Retinal pigment epithelial cell (primary cell): Measurements from ENCODE around the gene KCNMB2.
"Not testable (repeated sequence)": the region's sequence is repeated elsewhere in the genome, so short reads cannot be mapped to it uniquely, and the experiment has no call there.

ENCODE experiments used
- DNase-seq: peaks from one replicate; pipeline ENCODE4 v3.0.0-alpha.2; 2010; ENCODE audit warnings: low read depth
- H3K4me3 ChIP-seq: 2 replicates; pipeline ENCODE4 v1.5.1; 2011; ENCODE audit warnings: mild to moderate bottlenecking, low read length, control low read depth, moderate library complexity
- CTCF ChIP-seq: conservative IDR thresholded peaks from 2 replicates; pipeline ENCODE4 v1.5.1; 2011; ENCODE audit warnings: low read depth, low read length, control low read depth, inconsistent platforms

The KCNMB2 gene

GRCh38 chr3:178732824-178733223 is 196.6 kb downstream of the KCNMB2 start:
- no peak for TF ChIP-seq CTCF
- H3K4me3 ChIP-seq, result no peak overlapping the region

GRCh38 chr3:178735032-178735674 is 198.9 kb downstream of the KCNMB2 start:
- no peak for TF ChIP-seq CTCF
- DNase-seq, result no peak
- H3K4me3 ChIP-seq, result no peak overlapping the region

More at GRCh38 chr3:178732824-178733223, 196.6 kb downstream of the KCNMB2 start:
- no peak for DNase-seq

- no peak for TF ChIP-seq CTCF
- H3K4me3 ChIP-seq, result no peak overlapping the region
- DNase-seq, result no peak
These were observed 200.1 kb downstream of the KCNMB2 start for GRCh38 chr3:178736300-178736699.

GRCh38 chr3:178739720-178740119 is 203.5 kb downstream of the KCNMB2 start:
- no peak for DNase-seq
- no peak overlapping the region for H3K4me3 ChIP-seq
- no peak for TF ChIP-seq CTCF

- no peak for TF ChIP-seq CTCF
- no peak overlapping the region for H3K4me3 ChIP-seq
- no peak for DNase-seq
These were observed 204.8 kb downstream of the KCNMB2 start for GRCh38 chr3:178741020-178741419.

- TF ChIP-seq CTCF, result no peak
- no peak for DNase-seq
- H3K4me3 ChIP-seq, result no peak overlapping the region
These were observed 207.1 kb downstream of the KCNMB2 start for GRCh38 chr3:178743297-178743696.

- not testable (repeated sequence) for H3K4me3 ChIP-seq, DNase-seq
These were observed 209.8 kb downstream of the KCNMB2 start for GRCh38 chr3:178745861-178746655.
